WTC11 (cell line): ENCODE results near the gene NEDD4L. TPM values are rescaled to one million over a fixed set of nuclear protein-coding genes. Genes with fewer than 3 reads are reported as not detected.

Source experiments
- ATAC-seq: fragments of 200-7000 bp; cut with Tn5 transposase; 2 replicates; pipeline ENCODE4 v1.10.0; 2021; ENCODE audit warnings: mild to moderate bottlenecking, moderate library complexity
- CTCF ChIA-PET: fragments of 300-600 bp; sonication (Branson Sonifier 250); formaldehyde crosslinking; loops from one replicate; lab custom pipeline; 2021; ENCODE audit warnings: antibody characterized with exemption; lab: Charles Lee
- POLR2A ChIA-PET: fragments of 350-600 bp; sonication (Branson Sonifier 250); formaldehyde crosslinking; loops from one replicate; lab custom pipeline; 2021; ENCODE audit warnings: antibody characterized with exemption; lab: Charles Lee
- DNase-seq: peaks from one replicate; pipeline ENCODE4 v3.0.0; 2021; ENCODE audit warnings: low spot score
- H3K27ac Mint-ChIP-seq: 2 replicates; pipeline ENCODE4 v1.8.0; 2021; ENCODE audit warnings: mixed read lengths
- H3K27me3 Mint-ChIP-seq: 2 replicates; pipeline ENCODE4 v1.8.0; 2021; ENCODE audit warnings: low read depth, mild to moderate bottlenecking, moderate library complexity, mixed read lengths
- H3K36me3 Mint-ChIP-seq: 2 replicates; pipeline ENCODE4 v1.8.0; 2021; ENCODE audit warnings: mixed read lengths
- H3K4me1 Mint-ChIP-seq: 2 replicates; pipeline ENCODE4 v1.8.0; 2022; ENCODE audit warnings: mixed read lengths
- H3K4me3 Mint-ChIP-seq: 2 replicates; pipeline ENCODE4 v1.8.0; 2021; ENCODE audit warnings: mild to moderate bottlenecking, moderate library complexity, mixed read lengths
- H3K9me3 Mint-ChIP-seq: 2 replicates; pipeline ENCODE4 v1.8.0; 2021; ENCODE audit warnings: mixed read lengths
- ATF1 ChIP-seq: sonication (generic); formaldehyde crosslinking; IDR thresholded peaks from 2 replicates; pipeline ENCODE4 v1.8.1; 2023; ENCODE audit warnings: mild to moderate bottlenecking, moderate library complexity, missing genetic modification reagents
- CBFB ChIP-seq: sonication (generic); formaldehyde crosslinking; IDR thresholded peaks from 2 replicates; pipeline ENCODE4 v1.8.1; 2022; ENCODE audit warnings: mild to moderate bottlenecking, low read depth, missing genetic modification reagents
- ELF4 ChIP-seq: sonication (generic); formaldehyde crosslinking; IDR thresholded peaks from 2 replicates; pipeline ENCODE4 v1.8.1; 2022; ENCODE audit warnings: low read depth, mild to moderate bottlenecking, moderate library complexity, missing genetic modification reagents
- FOXJ3 ChIP-seq: sonication (generic); formaldehyde crosslinking; IDR thresholded peaks from 2 replicates; pipeline ENCODE4 v1.9.0; 2021; ENCODE audit warnings: missing genetic modification reagents, mild to moderate bottlenecking, borderline replicate concordance
- GRHL2 ChIP-seq: fragments of 250-450 bp; sonication (Bioruptor Pico); IDR thresholded peaks from 2 replicates; pipeline ENCODE4 v1.8.0; 2022; ENCODE audit warnings: mild to moderate bottlenecking, moderate library complexity; ENCODE audit not compliant: insufficient replicate concordance, severe bottlenecking
- JAZF1 ChIP-seq: fragments of 250-450 bp; sonication (Bioruptor Pico); IDR thresholded peaks from 2 replicates; pipeline ENCODE4 v1.9.0; 2021; ENCODE audit warnings: moderate library complexity, mild to moderate bottlenecking, inconsistent platforms
- MYBL2 ChIP-seq: sonication (generic); formaldehyde crosslinking; IDR thresholded peaks from 2 replicates; pipeline ENCODE4 v1.8.1; 2023; ENCODE audit warnings: mild to moderate bottlenecking, moderate library complexity, missing genetic modification reagents
- NFE2L1 ChIP-seq: sonication (generic); formaldehyde crosslinking; IDR thresholded peaks from 2 replicates; pipeline ENCODE4 v1.8.1; 2023; ENCODE audit warnings: missing genetic modification reagents
- RORB ChIP-seq: fragments of 250-450 bp; sonication (Bioruptor Pico); IDR thresholded peaks from 2 replicates; pipeline ENCODE4 v1.9.0; 2021; ENCODE audit warnings: mild to moderate bottlenecking
- SMAD4 ChIP-seq: sonication (generic); formaldehyde crosslinking; IDR thresholded peaks from 2 replicates; pipeline ENCODE4 v1.8.0; 2022; ENCODE audit warnings: mild to moderate bottlenecking, missing genetic modification reagents
- TP53 ChIP-seq: sonication (generic); formaldehyde crosslinking; IDR thresholded peaks from 2 replicates; pipeline ENCODE4 v1.8.1; 2023; ENCODE audit warnings: mild to moderate bottlenecking, missing genetic modification reagents
- ZBTB21 ChIP-seq: sonication (generic); formaldehyde crosslinking; IDR thresholded peaks from 2 replicates; pipeline ENCODE4 v1.8.1; 2023; ENCODE audit warnings: mild to moderate bottlenecking, missing genetic modification reagents, borderline replicate concordance
- ZNF416 ChIP-seq: fragments of 250-450 bp; sonication (Bioruptor Pico); IDR thresholded peaks from 2 replicates; pipeline ENCODE4 v1.9.0; 2021; ENCODE audit warnings: mild to moderate bottlenecking, inconsistent platforms
- total RNA-seq: library from RNA; stranded (reverse); gene quantifications from 3 replicates; pipeline ENCODE4 v1.2.3, GENCODE V29; 2021
- TF ChIP-seq, protein P1 (sequence below): sonication (generic); formaldehyde crosslinking; IDR thresholded peaks from 2 replicates; pipeline ENCODE4 v1.8.1; 2022; ENCODE audit warnings: mild to moderate bottlenecking, moderate library complexity, missing genetic modification reagents
- TF ChIP-seq, protein P2 (sequence below): sonication (generic); formaldehyde crosslinking; IDR thresholded peaks from 2 replicates; pipeline ENCODE4 v1.8.0; 2022; ENCODE audit warnings: mild to moderate bottlenecking, missing genetic modification reagents
- TF ChIP-seq, protein P3 (sequence below): sonication (generic); formaldehyde crosslinking; IDR thresholded peaks from 2 replicates; pipeline ENCODE4 v1.8.0; 2022; ENCODE audit warnings: missing genetic modification reagents
- TF ChIP-seq, protein P4 (sequence below): sonication (generic); formaldehyde crosslinking; IDR thresholded peaks from 2 replicates; pipeline ENCODE4 v1.8.1; 2023; ENCODE audit warnings: mild to moderate bottlenecking, missing genetic modification reagents
- TF ChIP-seq, protein P5 (sequence below): fragments of 250-450 bp; sonication (Bioruptor Pico); IDR thresholded peaks from 2 replicates; pipeline ENCODE4 v1.8.0; 2021; ENCODE audit warnings: mild to moderate bottlenecking
- TF ChIP-seq, protein P6 (sequence below): sonication (generic); formaldehyde crosslinking; IDR thresholded peaks from 2 replicates; pipeline ENCODE4 v1.8.0; 2023; ENCODE audit warnings: mild to moderate bottlenecking, missing genetic modification reagents

The NEDD4L gene
- total RNA-seq, 1 experiment from 2014 or later = 88.0 TPM

DNA sequence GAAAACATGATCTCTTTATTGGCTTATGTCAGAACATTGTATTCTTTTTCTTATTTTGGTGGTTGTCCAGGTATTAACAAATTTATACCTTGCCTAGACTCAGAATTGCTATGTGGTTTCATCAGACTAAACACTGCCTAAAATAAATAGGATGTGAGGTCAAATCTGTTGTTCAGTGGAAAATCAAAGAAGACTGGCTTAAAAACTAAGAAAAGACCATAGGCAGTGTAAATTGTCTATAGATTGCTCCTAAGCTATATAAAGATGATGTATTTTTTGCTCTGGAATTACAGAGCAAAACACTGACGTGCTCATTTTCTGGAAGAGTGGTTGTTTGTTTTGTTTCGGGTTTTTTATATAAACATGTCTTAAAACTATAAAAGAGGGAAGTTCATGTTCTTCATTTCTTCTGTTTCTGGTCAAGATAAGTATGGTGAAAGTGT is 318.8 kb downstream of the NEDD4L start:
- no peaks in the 10 kb centered on the region for H3K27me3 Mint-ChIP-seq
- TF ChIP-seq CBFB (CRISPR knock-in tag) = no peak
- TF ChIP-seq ZNF416 (CRISPR knock-in tag) = no peak
- no peak for TF ChIP-seq NFE2L1 (CRISPR knock-in tag)
- TF ChIP-seq, protein P1, sequence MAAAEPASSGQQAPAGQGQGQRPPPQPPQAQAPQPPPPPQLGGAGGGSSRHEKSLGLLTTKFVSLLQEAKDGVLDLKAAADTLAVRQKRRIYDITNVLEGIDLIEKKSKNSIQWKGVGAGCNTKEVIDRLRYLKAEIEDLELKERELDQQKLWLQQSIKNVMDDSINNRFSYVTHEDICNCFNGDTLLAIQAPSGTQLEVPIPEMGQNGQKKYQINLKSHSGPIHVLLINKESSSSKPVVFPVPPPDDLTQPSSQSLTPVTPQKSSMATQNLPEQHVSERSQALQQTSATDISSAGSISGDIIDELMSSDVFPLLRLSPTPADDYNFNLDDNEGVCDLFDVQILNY = no peak
- TF ChIP-seq ATF1 (CRISPR knock-in tag) = no peak
- TF ChIP-seq, protein P2, sequence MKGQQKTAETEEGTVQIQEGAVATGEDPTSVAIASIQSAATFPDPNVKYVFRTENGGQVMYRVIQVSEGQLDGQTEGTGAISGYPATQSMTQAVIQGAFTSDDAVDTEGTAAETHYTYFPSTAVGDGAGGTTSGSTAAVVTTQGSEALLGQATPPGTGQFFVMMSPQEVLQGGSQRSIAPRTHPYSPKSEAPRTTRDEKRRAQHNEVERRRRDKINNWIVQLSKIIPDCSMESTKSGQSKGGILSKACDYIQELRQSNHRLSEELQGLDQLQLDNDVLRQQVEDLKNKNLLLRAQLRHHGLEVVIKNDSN (CRISPR knock-in tag) = no peak
- no peak for TF ChIP-seq GRHL2
- TF ChIP-seq, protein P3, sequence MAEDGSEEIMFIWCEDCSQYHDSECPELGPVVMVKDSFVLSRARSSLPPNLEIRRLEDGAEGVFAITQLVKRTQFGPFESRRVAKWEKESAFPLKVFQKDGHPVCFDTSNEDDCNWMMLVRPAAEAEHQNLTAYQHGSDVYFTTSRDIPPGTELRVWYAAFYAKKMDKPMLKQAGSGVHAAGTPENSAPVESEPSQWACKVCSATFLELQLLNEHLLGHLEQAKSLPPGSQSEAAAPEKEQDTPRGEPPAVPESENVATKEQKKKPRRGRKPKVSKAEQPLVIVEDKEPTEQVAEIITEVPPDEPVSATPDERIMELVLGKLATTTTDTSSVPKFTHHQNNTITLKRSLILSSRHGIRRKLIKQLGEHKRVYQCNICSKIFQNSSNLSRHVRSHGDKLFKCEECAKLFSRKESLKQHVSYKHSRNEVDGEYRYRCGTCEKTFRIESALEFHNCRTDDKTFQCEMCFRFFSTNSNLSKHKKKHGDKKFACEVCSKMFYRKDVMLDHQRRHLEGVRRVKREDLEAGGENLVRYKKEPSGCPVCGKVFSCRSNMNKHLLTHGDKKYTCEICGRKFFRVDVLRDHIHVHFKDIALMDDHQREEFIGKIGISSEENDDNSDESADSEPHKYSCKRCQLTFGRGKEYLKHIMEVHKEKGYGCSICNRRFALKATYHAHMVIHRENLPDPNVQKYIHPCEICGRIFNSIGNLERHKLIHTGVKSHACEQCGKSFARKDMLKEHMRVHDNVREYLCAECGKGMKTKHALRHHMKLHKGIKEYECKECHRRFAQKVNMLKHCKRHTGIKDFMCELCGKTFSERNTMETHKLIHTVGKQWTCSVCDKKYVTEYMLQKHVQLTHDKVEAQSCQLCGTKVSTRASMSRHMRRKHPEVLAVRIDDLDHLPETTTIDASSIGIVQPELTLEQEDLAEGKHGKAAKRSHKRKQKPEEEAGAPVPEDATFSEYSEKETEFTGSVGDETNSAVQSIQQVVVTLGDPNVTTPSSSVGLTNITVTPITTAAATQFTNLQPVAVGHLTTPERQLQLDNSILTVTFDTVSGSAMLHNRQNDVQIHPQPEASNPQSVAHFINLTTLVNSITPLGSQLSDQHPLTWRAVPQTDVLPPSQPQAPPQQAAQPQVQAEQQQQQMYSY = no peak
- TF ChIP-seq, protein P4, sequence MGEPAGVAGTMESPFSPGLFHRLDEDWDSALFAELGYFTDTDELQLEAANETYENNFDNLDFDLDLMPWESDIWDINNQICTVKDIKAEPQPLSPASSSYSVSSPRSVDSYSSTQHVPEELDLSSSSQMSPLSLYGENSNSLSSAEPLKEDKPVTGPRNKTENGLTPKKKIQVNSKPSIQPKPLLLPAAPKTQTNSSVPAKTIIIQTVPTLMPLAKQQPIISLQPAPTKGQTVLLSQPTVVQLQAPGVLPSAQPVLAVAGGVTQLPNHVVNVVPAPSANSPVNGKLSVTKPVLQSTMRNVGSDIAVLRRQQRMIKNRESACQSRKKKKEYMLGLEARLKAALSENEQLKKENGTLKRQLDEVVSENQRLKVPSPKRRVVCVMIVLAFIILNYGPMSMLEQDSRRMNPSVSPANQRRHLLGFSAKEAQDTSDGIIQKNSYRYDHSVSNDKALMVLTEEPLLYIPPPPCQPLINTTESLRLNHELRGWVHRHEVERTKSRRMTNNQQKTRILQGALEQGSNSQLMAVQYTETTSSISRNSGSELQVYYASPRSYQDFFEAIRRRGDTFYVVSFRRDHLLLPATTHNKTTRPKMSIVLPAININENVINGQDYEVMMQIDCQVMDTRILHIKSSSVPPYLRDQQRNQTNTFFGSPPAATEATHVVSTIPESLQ = no peak
- TF ChIP-seq JAZF1 (CRISPR knock-in tag) = no peak
- TF ChIP-seq ZBTB21 (CRISPR knock-in tag) = no peak
- TF ChIP-seq ELF4 (CRISPR knock-in tag) = no peak
- TF ChIP-seq, protein P5, sequence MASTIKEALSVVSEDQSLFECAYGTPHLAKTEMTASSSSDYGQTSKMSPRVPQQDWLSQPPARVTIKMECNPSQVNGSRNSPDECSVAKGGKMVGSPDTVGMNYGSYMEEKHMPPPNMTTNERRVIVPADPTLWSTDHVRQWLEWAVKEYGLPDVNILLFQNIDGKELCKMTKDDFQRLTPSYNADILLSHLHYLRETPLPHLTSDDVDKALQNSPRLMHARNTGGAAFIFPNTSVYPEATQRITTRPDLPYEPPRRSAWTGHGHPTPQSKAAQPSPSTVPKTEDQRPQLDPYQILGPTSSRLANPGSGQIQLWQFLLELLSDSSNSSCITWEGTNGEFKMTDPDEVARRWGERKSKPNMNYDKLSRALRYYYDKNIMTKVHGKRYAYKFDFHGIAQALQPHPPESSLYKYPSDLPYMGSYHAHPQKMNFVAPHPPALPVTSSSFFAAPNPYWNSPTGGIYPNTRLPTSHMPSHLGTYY (CRISPR knock-in tag) = no peak
- TF ChIP-seq FOXJ3 (CRISPR knock-in tag) = no peak
- no peak for TF ChIP-seq TP53 (CRISPR knock-in tag)
- TF ChIP-seq RORB (CRISPR knock-in tag) = no peak
- TF ChIP-seq SMAD4 (CRISPR knock-in tag) = no peak
- TF ChIP-seq, protein P6, sequence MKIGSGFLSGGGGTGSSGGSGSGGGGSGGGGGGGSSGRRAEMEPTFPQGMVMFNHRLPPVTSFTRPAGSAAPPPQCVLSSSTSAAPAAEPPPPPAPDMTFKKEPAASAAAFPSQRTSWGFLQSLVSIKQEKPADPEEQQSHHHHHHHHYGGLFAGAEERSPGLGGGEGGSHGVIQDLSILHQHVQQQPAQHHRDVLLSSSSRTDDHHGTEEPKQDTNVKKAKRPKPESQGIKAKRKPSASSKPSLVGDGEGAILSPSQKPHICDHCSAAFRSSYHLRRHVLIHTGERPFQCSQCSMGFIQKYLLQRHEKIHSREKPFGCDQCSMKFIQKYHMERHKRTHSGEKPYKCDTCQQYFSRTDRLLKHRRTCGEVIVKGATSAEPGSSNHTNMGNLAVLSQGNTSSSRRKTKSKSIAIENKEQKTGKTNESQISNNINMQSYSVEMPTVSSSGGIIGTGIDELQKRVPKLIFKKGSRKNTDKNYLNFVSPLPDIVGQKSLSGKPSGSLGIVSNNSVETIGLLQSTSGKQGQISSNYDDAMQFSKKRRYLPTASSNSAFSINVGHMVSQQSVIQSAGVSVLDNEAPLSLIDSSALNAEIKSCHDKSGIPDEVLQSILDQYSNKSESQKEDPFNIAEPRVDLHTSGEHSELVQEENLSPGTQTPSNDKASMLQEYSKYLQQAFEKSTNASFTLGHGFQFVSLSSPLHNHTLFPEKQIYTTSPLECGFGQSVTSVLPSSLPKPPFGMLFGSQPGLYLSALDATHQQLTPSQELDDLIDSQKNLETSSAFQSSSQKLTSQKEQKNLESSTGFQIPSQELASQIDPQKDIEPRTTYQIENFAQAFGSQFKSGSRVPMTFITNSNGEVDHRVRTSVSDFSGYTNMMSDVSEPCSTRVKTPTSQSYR (CRISPR knock-in tag) = no peak
- TF ChIP-seq MYBL2 (CRISPR knock-in tag) = no peak
- H3K9me3 Mint-ChIP-seq = no peaks in the 10 kb centered on the region
- peaks cover 36% of the 10 kb centered on the region for H3K36me3 Mint-ChIP-seq
- peaks cover 27% of the 10 kb centered on the region for H3K4me1 Mint-ChIP-seq
- ChIA-PET POLR2A (no interaction called here), CTCF (interaction anchor here (0.8 to 1.0 kb wide), 2 partner anchors 23 to 26 kb away, joined by 3 to 4 read pairs; no protein-coding TSS in a partner anchor)
- no peak overlapping the region for H3K4me3 Mint-ChIP-seq
- ATAC-seq (no peak), DNase-seq (no peak)
- 0 out of 2 replicates have a peak overlapping the region, but pooled peaks have one; percentile 24 for H3K27ac Mint-ChIP-seq
